ENCODE results near the gene REC8. TPM values are rescaled to one million over a fixed set of nuclear protein-coding genes. Genes with fewer than 3 reads are reported as not detected.

REC8 gene
- total RNA-seq, 1 donor from 2014 or later, result 4.4 TPM

- H3K4me3 Mint-ChIP-seq (ENCODE audit: unreplicated experiment), result peak within 1 kb of the TSS; percentile 98
- H3K9me3 Mint-ChIP-seq (ENCODE audit: low read depth), result no peaks in the 10 kb centered on the region
- peak; percentile 12 for TF ChIP-seq CTCF (IDR thresholded peaks at IDR 0.05)
- H3K27me3 Mint-ChIP-seq (ENCODE audit: low read depth), result no peaks in the 10 kb centered on the region
- H3K27ac Mint-ChIP-seq (ENCODE audit: unreplicated experiment), result peak within 1 kb of the TSS; percentile 97
- H3K4me1 Mint-ChIP-seq (ENCODE audit: low read depth), result peaks cover 38% of the 10 kb centered on the region
- peaks cover 10% of the 10 kb centered on the region for H3K36me3 Mint-ChIP-seq (ENCODE audit: low read depth)
- peak; percentile 98 for DNase-seq (ENCODE audit: low spot score)
Measured at GRCh38 chr14:24146453-24146977, 25.4 kb upstream of the REC8 start, which contains the start of gene PSME2. Gene PSME2, minus strand, starts transcription at chr14:24146610. Its CDS starts 29 bp downstream, at chr14:24146581.

GRCh38 chr14:24146978-24147760 is 24.7 kb upstream of the REC8 start, which contains the start of gene RNF31:
Gene RNF31, plus strand, starts transcription at chr14:24147498. Its CDS starts 201 bp downstream, at chr14:24147699.
- TF ChIP-seq CTCF (IDR thresholded peaks at IDR 0.05), result no peak
- H3K4me1 Mint-ChIP-seq (ENCODE audit: low read depth), result peaks cover 31% of the 10 kb centered on the region
- peak within 1 kb of the TSS; percentile 97 for H3K27ac Mint-ChIP-seq (ENCODE audit: unreplicated experiment)
- H3K9me3 Mint-ChIP-seq (ENCODE audit: low read depth), result no peaks in the 10 kb centered on the region
- DNase-seq (ENCODE audit: low spot score), result peak; percentile 99
- peak within 1 kb of the TSS; percentile 98 for H3K4me3 Mint-ChIP-seq (ENCODE audit: unreplicated experiment)
- H3K36me3 Mint-ChIP-seq (ENCODE audit: low read depth), result peaks cover 13% of the 10 kb centered on the region
- H3K27me3 Mint-ChIP-seq (ENCODE audit: low read depth), result no peaks in the 10 kb centered on the region

- DNase-seq (ENCODE audit: low spot score), result peak; percentile 80
- Mint-ChIP-seq H3K36me3 (ENCODE audit: low read depth) (peaks cover 13% of the 10 kb centered on the region), H3K27me3 (ENCODE audit: low read depth) (no peaks in the 10 kb centered on the region), H3K27ac (ENCODE audit: unreplicated experiment) (peak overlapping the region; percentile 63), H3K9me3 (ENCODE audit: low read depth) (no peaks in the 10 kb centered on the region), H3K4me1 (ENCODE audit: low read depth) (peaks cover 29% of the 10 kb centered on the region), H3K4me3 (ENCODE audit: unreplicated experiment) (peak overlapping the region; percentile 98)
- peak; percentile 7 for TF ChIP-seq CTCF (IDR thresholded peaks at IDR 0.05)
Measured at GRCh38 chr14:24147761-24148428, 24.0 kb upstream of the REC8 start.

- H3K36me3 Mint-ChIP-seq (ENCODE audit: low read depth), result peaks cover 13% of the 10 kb centered on the region
- TF ChIP-seq CTCF (IDR thresholded peaks at IDR 0.05), result no peak
- no peak overlapping the region for H3K27ac Mint-ChIP-seq (ENCODE audit: unreplicated experiment)
- H3K4me1 Mint-ChIP-seq (ENCODE audit: low read depth), result peaks cover 29% of the 10 kb centered on the region
- DNase-seq (ENCODE audit: low spot score), result peak; percentile 79
- no peaks in the 10 kb centered on the region for H3K9me3 Mint-ChIP-seq (ENCODE audit: low read depth)
- no peak overlapping the region for H3K4me3 Mint-ChIP-seq (ENCODE audit: unreplicated experiment)
- no peaks in the 10 kb centered on the region for H3K27me3 Mint-ChIP-seq (ENCODE audit: low read depth)
Measured at GRCh38 chr14:24149302-24149969, 22.4 kb upstream of the REC8 start.

DNA sequence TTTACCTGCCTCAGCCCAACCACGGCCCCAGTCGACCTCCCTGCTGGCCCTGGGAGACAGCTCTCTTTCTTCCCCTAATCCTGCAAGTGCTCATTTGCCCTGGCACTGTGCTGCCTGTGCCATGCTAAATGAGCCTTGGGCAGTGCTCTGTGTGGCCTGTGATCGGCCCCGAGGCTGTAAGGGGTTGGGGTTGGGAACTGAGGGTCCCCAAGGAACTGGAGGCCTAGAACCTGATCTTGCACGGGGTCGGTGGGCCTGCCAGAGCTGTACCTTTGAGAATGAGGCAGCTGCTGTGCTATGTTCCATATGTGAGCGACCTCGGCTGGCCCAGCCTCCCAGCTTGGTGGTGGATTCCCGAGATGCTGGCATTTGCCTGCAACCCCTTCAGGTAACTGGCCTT is 21.8 kb upstream of the REC8 start:
- peaks cover 29% of the 10 kb centered on the region for H3K4me1 Mint-ChIP-seq (ENCODE audit: low read depth)
- no peak for TF ChIP-seq CTCF (IDR thresholded peaks at IDR 0.05)

More for the DNA sequence above, 21.8 kb upstream of the REC8 start:
- Mint-ChIP-seq H3K9me3 (ENCODE audit: low read depth) (no peaks in the 10 kb centered on the region), H3K27me3 (ENCODE audit: low read depth) (no peaks in the 10 kb centered on the region), H3K4me3 (ENCODE audit: unreplicated experiment) (no peak overlapping the region), H3K36me3 (ENCODE audit: low read depth) (peaks cover 13% of the 10 kb centered on the region), H3K27ac (ENCODE audit: unreplicated experiment) (no peak overlapping the region)
- peak; percentile 83 for DNase-seq (ENCODE audit: low spot score)
